ENCODE measurements around the gene CCDC182.

The CCDC182 gene

GRCh38 chr17:57761887-57762286, 16.8 kb upstream of the CCDC182 start:
- DNase-seq (ENCODE audit: low read depth): no peak
- no peak for TF ChIP-seq CTCF (IDR thresholded peaks at IDR 0.05; ENCODE audit: control insufficient read depth, insufficient read depth, low read depth, low read length, missing control alignments)
- no peak overlapping the region for H3K4me3 ChIP-seq (ENCODE audit: control insufficient read depth, low read depth, low read length)

GRCh38 chr17:57760046-57760445, 14.9 kb upstream of the CCDC182 start:
- TF ChIP-seq CTCF (IDR thresholded peaks at IDR 0.05; ENCODE audit: control insufficient read depth, insufficient read depth, low read depth, low read length, missing control alignments): no peak
- no peak overlapping the region for H3K4me3 ChIP-seq (ENCODE audit: control insufficient read depth, low read depth, low read length)
- DNase-seq (ENCODE audit: low read depth): no peak

- DNase-seq (ENCODE audit: low read depth): no peak
- TF ChIP-seq CTCF (IDR thresholded peaks at IDR 0.05; ENCODE audit: control insufficient read depth, insufficient read depth, low read depth, low read length, missing control alignments): no peak
- no peak overlapping the region for H3K4me3 ChIP-seq (ENCODE audit: control insufficient read depth, low read depth, low read length)
Measured at GRCh38 chr17:57758654-57759053, 13.6 kb upstream of the CCDC182 start.

GRCh38 chr17:57757735-57758134, 12.6 kb upstream of the CCDC182 start:
- H3K4me3 ChIP-seq (ENCODE audit: control insufficient read depth, low read depth, low read length): no peak overlapping the region
- no peak for DNase-seq (ENCODE audit: low read depth)
- no peak for TF ChIP-seq CTCF (IDR thresholded peaks at IDR 0.05; ENCODE audit: control insufficient read depth, insufficient read depth, low read depth, low read length, missing control alignments)

- DNase-seq (ENCODE audit: low read depth): no peak
- no peak overlapping the region for H3K4me3 ChIP-seq (ENCODE audit: control insufficient read depth, low read depth, low read length)
- TF ChIP-seq CTCF (IDR thresholded peaks at IDR 0.05; ENCODE audit: control insufficient read depth, insufficient read depth, low read depth, low read length, missing control alignments): no peak
Measured at GRCh38 chr17:57756951-57757350, 11.9 kb upstream of the CCDC182 start.

GRCh38 chr17:57755480-57756070, 10.5 kb upstream of the CCDC182 start:
- no peak overlapping the region for H3K4me3 ChIP-seq (ENCODE audit: control insufficient read depth, low read depth, low read length)
- DNase-seq (ENCODE audit: low read depth): no peak
- TF ChIP-seq CTCF (IDR thresholded peaks at IDR 0.05; ENCODE audit: control insufficient read depth, insufficient read depth, low read depth, low read length, missing control alignments): no peak
